HTR-8/SVneo (cell line): ENCODE results near the gene HIRA.
"Not testable (repeated sequence)": the region's sequence is repeated elsewhere in the genome, so short reads cannot be mapped to it uniquely, and the experiment has no call there.

Experiments
- DNase-seq: peaks from one replicate; pipeline ENCODE4 v3.0.0; 2011; ENCODE audit warnings: low spot score, mixed read lengths; ENCODE audit not compliant: insufficient read length
- FAIRE-seq: peaks from 2 replicates; lab custom pipeline; 2011; peaks lifted over from hg19 to GRCh38; lab: Jason Lieb, UNC

Gene HIRA

GRCh38 chr22:19337137-19337536, 94.4 kb downstream of the HIRA start:
- DNase-seq (no peak), FAIRE-seq (no peak)

GRCh38 chr22:19336133-19337075, 95.1 kb downstream of the HIRA start:
- FAIRE-seq = no peak

GRCh38 chr22:19331975-19332374, 99.6 kb downstream of the HIRA start:
- FAIRE-seq = no peak
- no peak for DNase-seq

More at GRCh38 chr22:19336133-19337075, 95.1 kb downstream of the HIRA start:
- DNase-seq = no peak

GRCh38 chr22:19331474-19331873, 100.1 kb downstream of the HIRA start:
- DNase-seq (no peak), FAIRE-seq (no peak)

- DNase-seq (no peak), FAIRE-seq (no peak)
Measured at GRCh38 chr22:19330865-19331418, 100.6 kb downstream of the HIRA start.

- not testable (repeated sequence) for FAIRE-seq, DNase-seq
Measured at GRCh38 chr22:19330205-19330604, 101.3 kb downstream of the HIRA start.

GRCh38 chr22:19329454-19329853, 102.1 kb downstream of the HIRA start:
- FAIRE-seq (no peak), DNase-seq (no peak)

GRCh38 chr22:19325296-19325948, 106.1 kb downstream of the HIRA start:
- DNase-seq = no peak
- FAIRE-seq = no peak

GRCh38 chr22:19323420-19323819, 108.1 kb downstream of the HIRA start:
- not testable (repeated sequence) for DNase-seq

GRCh38 chr22:19321757-19322156, 109.8 kb downstream of the HIRA start:
- FAIRE-seq = no peak
- DNase-seq = no peak

More at GRCh38 chr22:19323420-19323819, 108.1 kb downstream of the HIRA start:
- not testable (repeated sequence) for FAIRE-seq

GRCh38 chr22:19320136-19320535, 111.4 kb downstream of the HIRA start:
- not testable (repeated sequence) for DNase-seq, FAIRE-seq

- DNase-seq (no peak), FAIRE-seq (no peak)
Measured at GRCh38 chr22:19319281-19319680, 112.3 kb downstream of the HIRA start.

GRCh38 chr22:19317865-19318264, 113.7 kb downstream of the HIRA start:
- FAIRE-seq (no peak), DNase-seq (no peak)

- FAIRE-seq = no peak
- DNase-seq = no peak
Measured at GRCh38 chr22:19307872-19308271, 123.7 kb downstream of the HIRA start.

- not testable (repeated sequence) for FAIRE-seq, DNase-seq
Measured at GRCh38 chr22:19306535-19306934, 125.0 kb downstream of the HIRA start.

GRCh38 chr22:19304547-19304946, 127.0 kb downstream of the HIRA start:
- DNase-seq (no peak), FAIRE-seq (no peak)

- FAIRE-seq = no peak
- DNase-seq = no peak
Measured at GRCh38 chr22:19303785-19304184, 127.7 kb downstream of the HIRA start.

- DNase-seq = no peak
- FAIRE-seq = no peak
Measured at GRCh38 chr22:19295733-19296132, 135.8 kb downstream of the HIRA start.

- no peak for FAIRE-seq
- no peak for DNase-seq
Measured at GRCh38 chr22:19292458-19293230, 138.9 kb downstream of the HIRA start.
